ENCODE measurements around the gene ZNF8. TPM values are rescaled to one million over a fixed set of nuclear protein-coding genes. Genes with fewer than 3 reads are reported as not detected.

Gene ZNF8
- 6.0 TPM for total RNA-seq

DNA sequence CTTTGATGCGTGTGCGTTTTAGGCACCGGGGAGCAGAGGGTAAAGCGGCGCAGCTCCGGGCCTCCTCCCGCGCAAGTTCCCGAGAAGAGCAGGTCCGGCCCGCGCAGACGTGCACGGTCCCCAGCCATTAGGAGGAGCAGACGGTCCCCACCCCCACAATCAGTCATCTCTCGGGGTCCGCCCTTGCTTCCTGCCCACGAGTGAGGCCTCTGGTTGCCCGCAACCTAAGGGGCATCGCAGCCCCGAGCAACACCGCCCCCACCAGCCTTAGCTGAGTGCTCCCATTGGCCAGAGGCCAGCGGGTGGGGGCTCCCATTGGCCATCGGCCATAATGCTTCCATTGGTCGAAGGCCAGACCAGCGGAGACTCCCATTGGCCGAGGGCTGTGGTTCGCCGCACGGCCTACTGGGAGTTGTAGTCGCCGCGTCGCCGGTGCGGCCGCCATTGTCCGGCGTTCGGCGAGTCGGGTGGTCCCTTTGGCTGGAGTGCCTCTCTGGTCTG, at the start of gene ZNF8:
ZNF8 (plus strand) TSS at position 415 of the 501 bp plus-strand sequence. CDS start 127 bp downstream, outside the sequence.
- Histone ChIP-seq H3K4me1 (no peaks in the 10 kb centered on the region), H3K27me3 (no peaks in the 10 kb centered on the region), H3K4me3 (peak within 1 kb of the TSS; percentile 67 to 96), H3K27ac (peak within 1 kb of the TSS; percentile 77 to 92), H3K36me3 (peaks cover 3 to 23% of the 10 kb centered on the region in 2 donors), H3K9me3 (peaks cover 10 to 54% of the 10 kb centered on the region in 2 donors)
- TF ChIP-seq, protein P1, sequence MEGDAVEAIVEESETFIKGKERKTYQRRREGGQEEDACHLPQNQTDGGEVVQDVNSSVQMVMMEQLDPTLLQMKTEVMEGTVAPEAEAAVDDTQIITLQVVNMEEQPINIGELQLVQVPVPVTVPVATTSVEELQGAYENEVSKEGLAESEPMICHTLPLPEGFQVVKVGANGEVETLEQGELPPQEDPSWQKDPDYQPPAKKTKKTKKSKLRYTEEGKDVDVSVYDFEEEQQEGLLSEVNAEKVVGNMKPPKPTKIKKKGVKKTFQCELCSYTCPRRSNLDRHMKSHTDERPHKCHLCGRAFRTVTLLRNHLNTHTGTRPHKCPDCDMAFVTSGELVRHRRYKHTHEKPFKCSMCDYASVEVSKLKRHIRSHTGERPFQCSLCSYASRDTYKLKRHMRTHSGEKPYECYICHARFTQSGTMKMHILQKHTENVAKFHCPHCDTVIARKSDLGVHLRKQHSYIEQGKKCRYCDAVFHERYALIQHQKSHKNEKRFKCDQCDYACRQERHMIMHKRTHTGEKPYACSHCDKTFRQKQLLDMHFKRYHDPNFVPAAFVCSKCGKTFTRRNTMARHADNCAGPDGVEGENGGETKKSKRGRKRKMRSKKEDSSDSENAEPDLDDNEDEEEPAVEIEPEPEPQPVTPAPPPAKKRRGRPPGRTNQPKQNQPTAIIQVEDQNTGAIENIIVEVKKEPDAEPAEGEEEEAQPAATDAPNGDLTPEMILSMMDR (IDR thresholded peaks at IDR 0.05), result peak in 1 of 3 experiments; percentile 14
- intact Hi-C loops (cut with DNase I), result loop anchor here (1.0 kb wide), 3 partner anchors 27 to 95 kb away; partner anchors contain the start of genes ERVK3-1, ZNF274 and ZSCAN22
- DNase-seq (ENCODE audit: low spot score in 2 of 2), result peak; percentile 91 to 98

- Histone ChIP-seq H3K27ac (peak overlapping the region; percentile 42 to 76), H3K36me3 (peaks cover 29 to 46% of the 10 kb centered on the region in 2 donors), H3K4me3 (peak overlapping the region; percentile 69 to 73), H3K9me3 (peaks cover 16 to 78% of the 10 kb centered on the region in 2 donors), H3K4me1 (peaks cover 0 to 5% of the 10 kb centered on the region in 2 donors), H3K27me3 (no peaks in the 10 kb centered on the region)
- intact Hi-C loops (cut with DNase I), result no loop called here
- TF ChIP-seq, protein P1 (IDR thresholded peaks at IDR 0.05), result no peak
- DNase-seq (ENCODE audit: low spot score in 2 of 2), result no peak
Observed at GRCh38 chr19:58229255-58229639, 49.5 kb upstream of the ZNF8 start.

DNA sequence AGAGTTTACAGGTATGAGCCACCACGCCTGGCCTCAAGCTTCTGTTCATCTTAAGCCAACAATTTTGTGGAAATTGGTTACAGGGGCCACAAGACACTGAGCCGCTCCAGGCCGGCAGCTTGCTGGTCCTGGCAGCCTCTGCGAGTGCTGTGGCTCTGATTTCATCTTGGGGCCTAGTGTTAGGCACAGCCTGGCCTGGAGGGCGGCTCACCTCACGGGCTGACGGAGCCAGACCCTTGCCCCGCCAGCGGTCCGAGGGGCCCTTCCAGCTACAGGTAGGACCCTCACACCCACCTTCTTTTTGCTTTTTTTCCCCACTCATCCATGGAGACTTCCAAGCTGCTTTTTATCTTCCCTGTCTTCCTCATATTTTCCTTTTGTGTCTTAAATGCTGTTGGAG, 41.4 kb upstream of the ZNF8 start:
- no peaks in the 10 kb centered on the region for H3K4me1 ChIP-seq
- no peak for DNase-seq (ENCODE audit: low spot score in 2 of 2)
- H3K9me3 ChIP-seq, result peaks cover 85 to 100% of the 10 kb centered on the region in 2 donors
- intact Hi-C loops (cut with DNase I), result no loop called here
- H3K27me3 ChIP-seq, result no peaks in the 10 kb centered on the region
- no peak overlapping the region for H3K4me3 ChIP-seq
- H3K36me3 ChIP-seq, result peaks cover 65 to 96% of the 10 kb centered on the region in 2 donors
- TF ChIP-seq, protein P1 (IDR thresholded peaks at IDR 0.05), result no peak
- H3K27ac ChIP-seq, result no peak overlapping the region

DNA sequence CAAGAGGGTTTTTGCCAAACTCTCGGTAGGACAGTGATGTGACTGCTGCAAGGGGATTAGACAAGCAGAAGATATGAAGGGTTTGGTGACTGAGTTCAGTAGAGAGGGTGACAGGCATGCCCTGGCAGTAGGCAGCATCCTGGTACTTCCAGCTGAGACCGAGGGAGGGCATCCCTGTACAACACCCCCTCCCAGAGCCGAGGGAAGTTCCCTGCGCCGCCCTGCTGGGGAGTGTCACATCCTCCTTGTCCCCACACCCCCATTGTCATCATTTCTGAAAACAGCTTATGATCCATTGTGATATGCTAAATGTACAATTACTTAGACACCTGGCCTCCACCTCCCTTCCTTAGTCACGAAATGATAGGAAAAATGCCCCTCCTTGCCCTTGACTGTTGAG, 35.4 kb upstream of the ZNF8 start:
- TF ChIP-seq, protein P1 (IDR thresholded peaks at IDR 0.05), result no peak
- no peaks in the 10 kb centered on the region for H3K27me3 ChIP-seq
- no peak for DNase-seq (ENCODE audit: low spot score in 2 of 2)
- no peak overlapping the region for H3K27ac ChIP-seq
- peaks cover 99 to 100% of the 10 kb centered on the region in 2 donors for H3K9me3 ChIP-seq
- H3K36me3 ChIP-seq, result peaks cover 88 to 100% of the 10 kb centered on the region in 2 donors
- no peaks in the 10 kb centered on the region for H3K4me1 ChIP-seq
- intact Hi-C loops (cut with DNase I), result no loop called here
- no peak overlapping the region for H3K4me3 ChIP-seq

DNA sequence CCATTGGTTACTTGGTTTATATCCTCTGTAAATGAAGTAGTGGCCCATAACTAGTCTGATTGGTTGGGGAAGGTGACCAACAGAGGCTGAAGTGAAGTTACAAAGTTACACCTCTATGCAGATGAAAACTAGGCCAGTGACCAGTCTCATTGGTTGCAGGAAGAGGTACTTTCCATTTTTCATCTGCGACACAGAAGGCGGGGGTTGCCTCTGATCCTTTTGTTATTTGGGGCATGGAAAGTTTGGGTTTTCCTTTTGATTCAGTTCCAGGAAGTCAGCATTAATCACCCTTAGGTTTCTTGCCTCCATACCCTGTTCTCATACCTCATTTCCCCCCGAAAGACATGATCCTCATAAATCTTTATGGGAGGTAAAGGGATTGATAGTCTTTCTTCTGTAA, 29.9 kb upstream of the ZNF8 start:
- intact Hi-C loops (cut with DNase I), result no loop called here
- Histone ChIP-seq H3K4me1 (no peaks in the 10 kb centered on the region), H3K27ac (no peak overlapping the region), H3K9me3 (peaks cover 94 to 100% of the 10 kb centered on the region in 2 donors), H3K4me3 (peak overlapping the region in 1 of 2 donors; percentile 16), H3K36me3 (peaks cover 95 to 100% of the 10 kb centered on the region in 2 donors), H3K27me3 (no peaks in the 10 kb centered on the region)
- TF ChIP-seq, protein P1 (IDR thresholded peaks at IDR 0.05), result no peak
- no peak for DNase-seq (ENCODE audit: low spot score in 2 of 2)

All from ascending aorta (tissue), 2 donors.